HG03565 (cell line): ENCODE data around the gene FGF22.
"Not testable (repeated sequence)": the region's sequence is repeated elsewhere in the genome, so short reads cannot be mapped to it uniquely, and the experiment has no call there.

Experiments used
- ATAC-seq: cut with Tn5 transposase; IDR thresholded peaks from one replicate; pipeline ENCODE4 v1.9.1; 2021; ENCODE audit warnings: mild to moderate bottlenecking, moderate library complexity; ENCODE audit not compliant: unreplicated experiment

Gene FGF22

DNA sequence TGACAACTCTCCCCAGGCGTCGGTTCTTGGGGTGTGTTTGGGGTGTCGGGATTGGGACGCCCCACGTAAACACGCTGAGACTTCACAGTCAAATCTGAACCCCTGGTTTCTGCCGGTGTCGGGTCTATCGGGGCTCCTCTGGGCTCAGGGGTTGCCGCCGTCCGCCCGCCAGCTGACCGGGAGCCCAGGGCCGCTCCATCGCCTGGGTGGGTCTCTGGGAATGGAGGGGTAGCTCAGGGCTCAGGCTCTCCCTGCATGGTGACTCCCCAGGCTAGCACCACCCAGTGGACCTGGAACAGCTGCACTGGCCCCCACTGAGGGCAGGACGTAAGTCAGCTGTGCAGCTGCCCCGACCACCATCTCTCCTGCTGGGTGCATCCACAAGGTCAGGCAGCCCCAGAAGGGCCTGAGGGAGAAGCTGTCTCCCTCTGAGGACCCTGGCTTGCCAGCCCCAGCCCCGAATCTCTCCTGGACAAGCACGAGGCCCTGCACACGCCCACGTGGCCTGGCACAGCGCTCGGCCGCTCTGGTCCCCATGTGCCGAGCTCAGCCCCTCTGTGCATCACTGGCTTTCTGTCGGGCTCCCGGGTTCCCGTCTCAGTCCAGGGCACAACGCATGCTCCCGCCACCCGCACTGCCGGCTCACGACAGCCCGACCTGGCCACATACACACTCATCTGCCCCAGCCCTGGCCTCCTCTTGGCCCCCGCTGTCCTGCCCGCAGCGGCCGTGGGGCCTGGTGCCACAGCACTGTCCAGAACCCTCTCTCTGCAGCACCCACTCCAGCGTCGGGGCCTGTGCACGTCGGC lies 17.3 kb downstream of the FGF22 start:
- ATAC-seq = no peak

DNA sequence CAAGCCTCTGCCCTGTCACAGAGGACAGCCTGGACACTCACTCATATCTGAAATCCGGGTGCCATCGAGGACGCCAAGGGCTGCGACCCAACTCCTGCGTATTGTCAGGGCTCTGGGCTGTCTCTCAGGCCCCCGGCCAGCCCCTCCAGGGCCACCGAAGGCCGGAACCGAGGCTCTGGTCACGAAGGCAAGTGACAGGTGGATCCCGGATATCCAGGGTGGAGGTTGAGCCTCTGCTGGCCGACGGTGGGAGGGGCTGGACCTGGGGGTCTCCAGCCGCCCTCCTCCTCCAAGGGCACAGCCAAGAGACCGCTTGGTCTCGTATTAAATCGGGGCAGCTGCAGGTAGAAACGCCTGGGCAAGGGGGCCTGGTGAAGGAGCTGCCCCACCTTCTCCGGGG lies 17.9 kb downstream of the FGF22 start:
- no peak for ATAC-seq

GRCh38 chr19:658059-658839 lies 18.6 kb downstream of the FGF22 start:
- ATAC-seq = no peak

GRCh38 chr19:658916-659839 lies 19.5 kb downstream of the FGF22 start:
- no peak for ATAC-seq

DNA sequence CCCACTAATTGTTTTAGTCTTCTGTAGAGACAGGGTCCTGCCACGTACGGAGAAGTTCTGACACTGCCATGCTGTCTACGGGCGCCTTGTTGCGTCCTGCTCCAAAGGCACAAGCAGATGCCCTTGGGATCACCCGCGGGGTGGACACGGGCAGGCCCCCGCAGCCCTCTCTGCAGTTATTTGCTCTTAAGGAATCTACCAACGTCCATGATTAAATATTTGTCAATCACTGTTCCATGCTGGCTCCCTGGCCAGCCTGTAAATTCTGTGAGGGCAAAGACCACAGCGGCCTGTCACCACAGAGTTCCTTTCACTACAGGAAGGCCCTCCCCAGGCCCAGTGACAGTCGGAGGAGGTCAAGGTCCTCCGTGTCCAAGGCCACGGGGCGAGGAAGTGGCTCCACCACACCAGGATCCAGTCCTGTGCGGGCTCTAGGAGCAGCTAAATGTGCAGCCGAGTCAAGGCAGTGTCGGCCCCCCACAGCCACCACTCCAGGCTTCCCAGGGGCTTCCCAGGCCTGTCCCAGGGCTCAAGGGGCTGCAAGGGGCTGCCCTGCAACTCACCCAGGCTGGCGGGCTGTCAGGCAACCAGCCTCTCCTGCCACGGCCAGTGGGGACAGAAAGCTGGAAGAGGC lies 21.2 kb downstream of the FGF22 start:
- no peak for ATAC-seq

DNA sequence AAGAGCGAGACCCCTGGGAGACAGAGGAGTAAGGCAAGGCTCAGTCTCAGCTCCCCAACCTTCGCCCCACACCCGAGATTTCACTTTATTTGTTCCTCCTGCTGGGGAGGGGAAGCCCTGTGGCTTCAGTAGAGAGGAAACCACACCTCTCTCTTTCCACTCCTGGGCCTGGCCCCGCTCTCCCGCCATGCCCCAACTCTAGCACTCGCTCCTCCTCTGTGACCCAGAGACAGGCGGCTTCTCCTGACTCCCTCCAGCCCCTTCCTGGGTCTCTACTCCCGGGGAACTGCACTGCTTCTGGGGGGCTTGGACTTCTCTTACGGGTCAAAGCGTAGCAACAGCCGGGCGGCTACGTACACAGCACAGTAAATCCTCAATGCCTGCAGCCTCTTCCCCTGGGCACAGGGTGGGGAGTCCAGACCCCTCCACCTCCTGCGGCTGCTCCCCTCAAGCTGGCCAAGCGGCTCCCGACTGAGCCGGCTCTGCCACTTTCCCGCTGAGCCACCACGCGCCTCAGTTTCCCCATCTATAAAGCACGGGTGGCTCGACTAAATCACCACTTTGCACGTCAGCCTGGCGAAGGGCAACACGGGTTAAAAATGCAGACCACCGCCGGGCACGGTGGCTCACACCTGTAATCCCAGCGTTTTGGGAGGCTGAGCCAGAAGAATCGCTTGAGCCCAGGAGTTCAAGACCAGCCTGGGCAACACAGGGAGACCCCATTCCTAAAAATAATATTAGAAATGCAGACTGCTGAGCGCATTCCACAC lies 21.9 kb downstream of the FGF22 start:
- ATAC-seq = no peak

- peak; percentile 11 for ATAC-seq
Observed at GRCh38 chr19:662207-662961, 22.7 kb downstream of the FGF22 start.

DNA sequence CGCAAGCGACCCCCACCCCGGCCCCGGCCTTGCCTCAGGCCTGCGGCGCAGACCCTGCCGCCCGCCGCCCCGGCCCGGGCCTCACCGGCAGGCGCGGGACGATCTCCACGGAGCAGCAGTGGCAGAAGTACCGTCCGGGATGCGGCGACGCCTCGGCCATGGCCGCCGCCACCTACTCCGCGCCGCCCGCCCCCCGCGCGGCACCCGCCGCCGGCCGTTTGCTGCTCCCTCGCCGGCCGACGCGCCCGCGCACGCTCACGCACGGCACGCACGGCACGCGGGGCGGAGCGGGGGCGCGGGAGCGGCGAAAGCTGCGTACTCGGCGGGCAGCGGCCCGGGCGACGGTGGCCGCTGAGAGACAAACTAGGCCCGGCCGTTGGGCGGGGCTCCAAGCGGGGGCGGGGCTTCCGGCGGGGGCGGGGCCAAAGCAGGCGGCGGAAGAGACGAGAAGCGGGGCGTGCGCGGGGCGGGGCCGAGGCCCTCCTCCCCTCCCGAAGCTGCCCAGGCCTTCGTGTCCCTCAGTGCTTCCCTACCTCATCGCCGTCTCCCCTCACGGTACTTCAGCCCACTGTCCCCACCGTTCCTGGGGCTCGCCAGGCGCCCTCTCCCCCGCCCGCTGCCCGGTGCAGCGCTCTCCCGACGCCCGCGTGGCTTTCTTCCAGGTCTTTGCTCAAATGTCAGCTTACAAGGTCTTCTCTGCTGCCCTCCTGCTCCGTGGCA lies 23.4 kb downstream of the FGF22 start, which contains the start of gene RNF126:
Gene RNF126, minus strand, starts transcription at position 253 of the 720 bp plus-strand sequence. Its CDS starts 93 bp downstream, at position 160.
- peak; percentile 36 for ATAC-seq

GRCh38 chr19:663682-664117 lies 24.0 kb downstream of the FGF22 start:
- no peak for ATAC-seq

- ATAC-seq = no peak
Observed at GRCh38 chr19:664913-665443, 25.3 kb downstream of the FGF22 start.

GRCh38 chr19:666985-667573 lies 27.4 kb downstream of the FGF22 start:
- ATAC-seq = not testable (repeated sequence)

- ATAC-seq = not testable (repeated sequence)
Observed at GRCh38 chr19:668675-669434, 29.2 kb downstream of the FGF22 start.

GRCh38 chr19:670609-671075 lies 31.0 kb downstream of the FGF22 start:
- no peak for ATAC-seq

GRCh38 chr19:674282-675151 lies 34.8 kb downstream of the FGF22 start:
- ATAC-seq = no peak

- ATAC-seq = no peak
Observed at GRCh38 chr19:676007-676338, 36.3 kb downstream of the FGF22 start.
